Transverse colon (tissue), 4 donors: ENCODE data around the gene SEZ6L2. TPM values are rescaled to one million over a fixed set of nuclear protein-coding genes. Genes with fewer than 3 reads are reported as not detected.
A peak's percentile ranks its signal among the peaks of the same experiment; 100 is the strongest.

Experiments used
- DNase-seq: peaks from one replicate; pipeline ENCODE4 v3.0.0-alpha.2; 2019
- H3K27ac ChIP-seq, 4 donors: fragments of 200-600 bp; sonication (generic); 2 replicates each; pipeline ENCODE4 v1.5.1; 2016 to 2018; ENCODE audit warnings: inconsistent platforms in 4 of 4
- H3K27me3 ChIP-seq: fragments of 200-600 bp; sonication (generic); 2 replicates; pipeline ENCODE4 v1.5.1; 2017; ENCODE audit warnings: inconsistent platforms
- H3K36me3 ChIP-seq, 4 donors: fragments of 200-600 bp; sonication (generic); 2 replicates each; pipeline ENCODE4 v1.5.1; 2017 to 2019; ENCODE audit warnings: inconsistent platforms in 4 of 4
- H3K4me1 ChIP-seq, 4 donors: fragments of 200-600 bp; sonication (generic); 2 replicates each; pipeline ENCODE4 v1.5.1; 2017 to 2020; ENCODE audit warnings: inconsistent platforms in 4 of 4
- H3K4me3 ChIP-seq, 4 donors: fragments of 200-600 bp; sonication (generic); 1 replicate in 1 of 4; 2 replicates in 3 of 4; pipeline versions ENCODE4 v1.5.1 to v1.6.1; 2017 to 2019; ENCODE audit warnings: inconsistent platforms in 4 of 4
- H3K9me3 ChIP-seq, 2 donors: fragments of 200-600 bp; sonication (generic); 2 replicates each; pipeline ENCODE4 v1.5.1; 2017 to 2019; ENCODE audit warnings: inconsistent platforms in 2 of 2
- CTCF ChIP-seq, 5 experiments: fragments of 200-600 bp in 3 of 5; fragments of 450-650 bp in 2 of 5; sonication (generic) in 3 of 5; IDR thresholded peaks; 1 replicate in 2 of 5; 2 replicates in 3 of 5; pipeline ENCODE4 v1.5.1; 2016 to 2017; ENCODE audit warnings: antibody characterized with exemption in 5 of 5, inconsistent platforms in 3 of 5, mild to moderate bottlenecking in 2 of 5, moderate library complexity in 1 of 5
- EP300 ChIP-seq: sonication (generic); formaldehyde crosslinking; IDR thresholded peaks from one replicate; pipeline ENCODE4 v1.6.1; 2017; ENCODE audit warnings: antibody characterized with exemption, low read depth
- POLR2A ChIP-seq: fragments of 450-650 bp; IDR thresholded peaks from one replicate; pipeline ENCODE4 v1.6.1; 2016; ENCODE audit warnings: antibody characterized with exemption, mild to moderate bottlenecking, moderate library complexity
- POLR2AphosphoS5 ChIP-seq, 3 donors: sonication (generic); formaldehyde crosslinking; IDR thresholded peaks; one replicate each; pipeline ENCODE4 v1.6.1; 2016; ENCODE audit warnings: antibody characterized with exemption in 3 of 3
- WGBS, 2 donors: methylation state at CpG; one replicate each; pipeline ENCODE4 v1.1.5; 2018; ENCODE audit warnings: low coverage in 1 of 2; 5-methylcytosine and 5-hydroxymethylcytosine counted together
- in situ Hi-C, 4 donors: fragments of 200-750 bp; cut with MboI; loops; one replicate each; pipeline versions ENCODE4 v1.15.0 to v1.15.1; 2017; ENCODE audit warnings: low sequenced_read_pairs in 3 of 4, low pct_ligation_motif_present in 1 of 4, low pct_unique_long_range_greater_than_20kb in 1 of 4
- intact Hi-C: fragments of 100-400 bp; cut with DNase I; formaldehyde crosslinking; loops from one replicate; pipeline ENCODE4 v1.15.1; 2023; ENCODE audit warnings: low total_unique reads
- total RNA-seq, 4 donors: library from RNA; depleted of rRNA; stranded (reverse); fragments of >200 nt; gene quantifications; one replicate each; pipeline ENCODE4 v1.1.0, GENCODE V29; 2016

SEZ6L2 gene
- total RNA-seq, 4 donors from 2014 or later: 2.0 to 9.7 (median 6.3) TPM

- in situ Hi-C loops: loop anchor here in 2 of 4 donors (25.0 kb wide), 1 partner anchor 150 kb away; the partner anchor contains the start of genes C16orf92 (in 2 of the 2) and DOC2A (in 2 of the 2)
Measured at GRCh38 chr16:29862383-29862883, 36.9 kb downstream of the SEZ6L2 start.

GRCh38 chr16:29860218-29860617, 39.1 kb downstream of the SEZ6L2 start:
- H3K36me3 ChIP-seq: peaks cover 0 to 24% (median 10%) of the 10 kb centered on the region in 4 donors
- no peak for TF ChIP-seq POLR2AphosphoS5 (IDR thresholded peaks at IDR 0.05)
- TF ChIP-seq CTCF (IDR thresholded peaks at IDR 0.05): no peak
- DNase-seq: no peak
- 92 to 100% methylated on average over 1 to 9 of the region's 9 CpGs for WGBS, 2 donors
- intact Hi-C loops: no loop called here
- no peaks in the 10 kb centered on the region for H3K27me3 ChIP-seq
- H3K4me1 ChIP-seq: peaks cover 10 to 24% (median 18%) of the 10 kb centered on the region in 4 donors
- H3K4me3 ChIP-seq: no peak overlapping the region
- H3K9me3 ChIP-seq: no peaks in the 10 kb centered on the region
- H3K27ac ChIP-seq: no peak overlapping the region
- in situ Hi-C loops: loop anchor here in 2 of 4 donors (25.0 kb wide), 1 partner anchor 152 kb away; the partner anchor contains the start of genes C16orf92 (in 2 of the 2) and DOC2A (in 2 of the 2)

More at GRCh38 chr16:29862383-29862883, 36.9 kb downstream of the SEZ6L2 start:
- DNase-seq: peak; percentile 41
- Histone ChIP-seq H3K36me3 (peaks cover 0 to 24% (median 10%) of the 10 kb centered on the region in 4 donors), H3K9me3 (no peaks in the 10 kb centered on the region), H3K4me3 (peak overlapping the region; percentile 90 to 95 (median 91)), H3K4me1 (peaks cover 10 to 24% (median 18%) of the 10 kb centered on the region in 4 donors), H3K27ac (peak overlapping the region; percentile 89 to 96 (median 94)), H3K27me3 (no peaks in the 10 kb centered on the region)
- TF ChIP-seq CTCF (IDR thresholded peaks at IDR 0.05) (peak in 2 of 5 experiments; percentile 7 to 16), POLR2A (no peak), POLR2AphosphoS5 (IDR thresholded peaks at IDR 0.05) (no peak), EP300 (no peak)
- WGBS, 2 donors: 1% methylated on average over 13 to 27 of the region's 27 CpGs
- intact Hi-C loops: no loop called here

- no peak for TF ChIP-seq EP300
- no peak for TF ChIP-seq POLR2AphosphoS5 (IDR thresholded peaks at IDR 0.05)
- no peak for TF ChIP-seq CTCF (IDR thresholded peaks at IDR 0.05)
- TF ChIP-seq POLR2A: no peak
- intact Hi-C loops: loop anchor here (10.0 kb wide), 1 partner anchor 154 kb away; no protein-coding TSS in a partner anchor
- WGBS, 2 donors: 95% methylated on average over 19 of the region's 19 CpGs; no CpG with 5 or more reads in 1 of the 2 donors
- Histone ChIP-seq H3K27me3 (no peaks in the 10 kb centered on the region), H3K36me3 (peaks cover 0 to 24% (median 10%) of the 10 kb centered on the region in 4 donors), H3K4me3 (no peak overlapping the region), H3K9me3 (no peaks in the 10 kb centered on the region), H3K4me1 (peaks cover 10 to 24% (median 18%) of the 10 kb centered on the region in 4 donors), H3K27ac (no peak overlapping the region)
- in situ Hi-C loops: loop anchor here in 2 of 4 donors (25.0 kb wide), 1 partner anchor 153 kb away; the partner anchor contains the start of genes C16orf92 (in 2 of the 2) and DOC2A (in 2 of the 2)
- DNase-seq: no peak
Measured at GRCh38 chr16:29858974-29859373, 40.4 kb downstream of the SEZ6L2 start.

- in situ Hi-C loops (loop anchor here in 2 of 4 donors (25.0 kb wide), 1 partner anchor 154 kb away; the partner anchor contains the start of genes C16orf92 (in 2 of the 2) and DOC2A (in 2 of the 2)), intact Hi-C loops (loop anchor here (10.0 kb wide), 1 partner anchor 153 kb away; no protein-coding TSS in a partner anchor)
- Histone ChIP-seq H3K27me3 (no peaks in the 10 kb centered on the region), H3K4me1 (peaks cover 10 to 19% (median 16%) of the 10 kb centered on the region in 4 donors), H3K27ac (no peak overlapping the region), H3K36me3 (peaks cover 0 to 24% (median 10%) of the 10 kb centered on the region in 4 donors), H3K9me3 (no peaks in the 10 kb centered on the region), H3K4me3 (no peak overlapping the region)
- TF ChIP-seq EP300: no peak
- TF ChIP-seq POLR2A: no peak
- TF ChIP-seq POLR2AphosphoS5 (IDR thresholded peaks at IDR 0.05): no peak
- no peak for TF ChIP-seq CTCF (IDR thresholded peaks at IDR 0.05)
- no peak for DNase-seq
- WGBS, 2 donors: 83 to 90% methylated on average over 4 to 10 of the region's 10 CpGs
Measured at GRCh38 chr16:29858149-29858849, 41.1 kb downstream of the SEZ6L2 start.
